GM19035 (cell line): ENCODE measurements around the gene WSCD1.

Experiments used
- ATAC-seq: cut with Tn5 transposase; IDR thresholded peaks from one replicate; pipeline ENCODE4 v1.9.1; 2021; ENCODE audit not compliant: unreplicated experiment

WSCD1 gene

DNA sequence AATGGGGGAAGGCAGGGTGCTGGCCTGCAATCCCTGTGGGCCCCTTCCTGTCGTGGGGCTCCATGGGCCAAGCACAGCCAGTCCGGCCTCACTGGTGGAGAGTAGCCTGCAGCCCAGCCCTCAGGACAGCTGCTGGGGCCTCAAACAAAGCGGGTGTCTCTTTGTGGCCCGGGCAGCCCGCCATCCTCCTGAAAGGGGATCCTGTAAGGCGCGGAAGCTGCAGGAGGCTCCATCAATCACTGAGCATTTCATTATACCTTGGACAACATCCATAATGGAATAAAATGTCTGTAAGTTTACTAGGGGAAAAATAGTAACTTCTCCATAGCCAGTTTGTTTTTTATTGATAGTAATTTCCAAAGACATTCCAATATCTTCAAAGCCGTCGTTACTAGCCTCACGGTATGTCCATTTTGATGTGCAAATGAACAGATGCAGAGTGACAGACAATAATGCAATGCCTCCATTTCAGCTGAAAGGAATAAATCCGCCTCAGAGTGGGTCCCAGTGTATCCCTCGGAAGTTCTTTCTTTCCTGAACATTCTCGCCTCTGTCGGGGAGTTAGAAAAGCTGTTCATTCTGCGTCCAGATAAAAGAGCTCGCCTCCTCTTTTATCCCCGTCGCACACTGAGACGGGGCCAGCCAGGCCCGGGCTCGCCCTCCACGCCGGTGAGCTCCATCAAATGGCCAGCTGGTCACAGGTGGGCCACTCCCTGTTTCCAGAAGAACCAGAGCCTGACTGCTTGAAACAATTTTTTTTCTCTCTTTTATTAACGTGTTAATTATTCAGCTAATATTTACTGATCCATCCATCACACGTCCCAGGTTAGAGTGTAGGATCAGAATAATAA lies 14.4 kb downstream of the WSCD1 start:
- ATAC-seq: no peak

DNA sequence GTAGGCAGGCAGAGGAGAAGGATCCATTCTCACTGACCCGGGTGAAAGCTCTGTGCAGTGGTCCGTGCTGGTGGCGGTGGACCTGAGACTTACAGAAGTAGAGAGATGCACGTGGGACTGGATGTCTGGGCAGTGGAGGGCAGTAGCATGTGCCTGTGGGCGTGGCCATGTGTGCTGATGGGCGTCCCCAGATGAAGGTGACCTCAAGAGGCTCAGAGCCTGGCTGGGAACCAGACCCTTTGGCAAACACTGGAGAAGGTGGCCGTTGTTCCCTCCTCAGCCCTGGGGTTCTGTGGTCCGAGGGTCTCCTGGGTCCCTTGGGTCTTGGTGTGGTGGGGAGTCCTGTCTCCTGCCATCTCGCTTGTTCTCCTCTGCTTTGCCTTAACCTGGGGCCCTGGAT lies 15.6 kb downstream of the WSCD1 start:
- ATAC-seq: no peak

GRCh38 chr17:6086603-6087400 lies 16.6 kb downstream of the WSCD1 start:
- no peak for ATAC-seq

- ATAC-seq: no peak
These were observed 18.0 kb downstream of the WSCD1 start for GRCh38 chr17:6088141-6088540.

- no peak for ATAC-seq
These were observed 20.1 kb downstream of the WSCD1 start for GRCh38 chr17:6090253-6090652.

DNA sequence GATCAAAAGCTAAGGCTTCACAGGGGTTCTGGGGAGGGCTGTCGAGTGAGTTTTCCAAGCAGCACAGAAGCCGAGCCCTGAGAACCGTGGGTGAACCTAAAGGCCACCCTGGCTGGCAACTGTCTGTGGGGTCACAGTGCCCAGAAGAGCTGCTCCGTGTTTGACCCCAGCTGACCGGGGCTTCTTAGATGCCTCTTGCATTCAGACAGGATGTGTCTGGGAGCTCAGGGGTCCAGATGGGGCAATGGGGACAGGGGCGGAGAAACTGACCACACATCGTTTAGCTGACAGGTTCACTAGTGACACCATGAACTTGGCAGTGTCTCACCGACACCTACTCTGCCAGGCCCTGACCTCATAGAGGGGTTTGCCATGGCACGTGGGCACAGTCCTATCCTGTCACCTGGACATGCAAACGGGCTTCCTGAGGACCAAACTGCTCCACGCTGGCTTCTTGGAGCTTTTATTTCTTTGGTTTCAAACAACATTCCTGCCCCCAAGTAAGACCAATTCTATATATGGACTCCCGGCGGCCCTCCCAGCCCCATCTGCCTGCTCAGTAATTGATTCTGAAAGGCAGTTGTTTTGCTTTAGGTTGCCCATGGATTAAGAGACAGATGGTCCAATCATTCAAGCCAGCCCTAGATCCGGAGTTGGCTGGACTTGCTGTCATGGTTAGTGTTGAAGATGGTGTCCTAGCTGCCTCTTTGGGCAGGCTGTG lies 22.2 kb downstream of the WSCD1 start:
- no peak for ATAC-seq

DNA sequence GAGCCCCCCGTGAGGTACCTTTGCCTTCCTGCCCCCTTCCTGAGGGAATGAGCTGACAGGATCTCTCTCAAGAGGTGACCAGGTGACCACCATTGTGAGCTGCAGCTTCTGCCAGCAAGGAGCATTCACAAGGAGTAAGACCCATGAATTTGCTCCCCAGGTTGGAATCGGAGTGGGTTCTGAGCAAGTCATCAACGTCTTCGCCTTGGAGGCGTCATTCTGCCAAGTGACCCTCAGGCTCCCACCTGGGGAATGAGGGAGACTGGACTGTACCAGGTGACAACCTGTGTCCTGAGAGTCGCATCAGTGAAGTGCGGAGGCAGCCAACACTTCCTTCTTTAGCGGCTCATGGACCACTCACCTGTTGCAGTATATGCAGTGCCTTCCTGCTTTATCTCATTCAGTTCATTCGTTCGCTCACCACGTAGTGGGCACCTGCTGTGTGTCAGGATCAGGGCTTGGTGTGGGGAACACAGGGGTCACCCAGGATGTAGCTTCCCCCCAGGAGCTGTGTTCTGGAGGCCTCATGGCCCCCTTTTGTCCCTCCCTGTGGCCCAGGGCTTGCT lies 22.8 kb downstream of the WSCD1 start:
- ATAC-seq: no peak

GRCh38 chr17:6094453-6094852 lies 24.3 kb downstream of the WSCD1 start:
- no peak for ATAC-seq

GRCh38 chr17:6094926-6095325 lies 24.7 kb downstream of the WSCD1 start:
- no peak for ATAC-seq

GRCh38 chr17:6095501-6095900 lies 25.3 kb downstream of the WSCD1 start:
- ATAC-seq: no peak

GRCh38 chr17:6096201-6097004 lies 26.2 kb downstream of the WSCD1 start:
- no peak for ATAC-seq

DNA sequence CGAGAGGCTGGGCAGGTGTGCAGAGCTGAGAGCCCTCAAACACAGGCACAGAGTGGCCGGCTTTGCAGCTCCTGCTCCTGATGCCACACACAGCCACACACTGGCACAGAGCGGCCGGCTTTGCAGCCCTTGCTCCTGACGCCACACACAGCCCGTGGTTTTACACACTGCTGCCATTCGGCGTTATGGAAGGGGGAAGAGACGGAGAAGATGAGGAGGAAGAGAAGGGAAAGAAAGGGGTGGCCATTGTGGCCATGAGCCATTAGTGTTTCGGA lies 26.8 kb downstream of the WSCD1 start:
- no peak for ATAC-seq

DNA sequence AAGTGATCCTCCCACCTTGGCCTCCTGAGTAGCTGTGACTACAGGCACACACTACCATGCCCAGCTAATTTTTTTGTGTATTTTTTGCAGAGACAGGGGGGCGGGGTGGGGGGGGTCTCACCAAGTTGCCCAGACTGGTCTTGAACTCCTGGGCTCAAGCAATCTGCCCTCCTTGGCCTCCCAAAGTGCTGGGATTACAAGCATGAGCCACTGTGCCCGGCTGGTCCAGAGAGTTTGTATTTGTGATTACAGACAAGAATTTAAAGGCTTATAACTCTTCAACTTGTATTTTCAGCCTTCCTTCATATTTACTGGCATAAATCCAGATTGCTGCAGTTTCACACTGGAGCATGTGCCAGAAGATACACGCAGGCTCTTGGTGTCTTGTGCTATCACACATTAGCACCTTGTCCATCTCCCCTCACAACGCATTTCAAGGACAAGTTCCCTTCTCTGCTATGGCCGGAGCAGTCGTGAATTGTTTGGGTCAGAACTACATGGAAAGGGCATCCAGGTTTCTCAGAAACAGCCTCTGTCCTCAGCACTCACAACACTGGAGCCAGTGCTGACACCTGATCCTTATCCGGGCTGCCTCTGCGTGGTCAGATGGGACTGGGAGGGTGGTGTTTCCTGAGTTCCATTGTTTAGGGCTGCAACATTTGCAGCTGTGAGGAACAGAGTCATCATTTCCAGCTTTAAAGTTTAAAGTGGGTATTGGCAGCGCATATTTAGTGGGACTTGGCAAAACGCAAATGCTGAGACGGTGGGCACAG lies 28.1 kb downstream of the WSCD1 start:
- no peak for ATAC-seq

GRCh38 chr17:6098823-6099180 lies 28.6 kb downstream of the WSCD1 start:
- no peak for ATAC-seq

DNA sequence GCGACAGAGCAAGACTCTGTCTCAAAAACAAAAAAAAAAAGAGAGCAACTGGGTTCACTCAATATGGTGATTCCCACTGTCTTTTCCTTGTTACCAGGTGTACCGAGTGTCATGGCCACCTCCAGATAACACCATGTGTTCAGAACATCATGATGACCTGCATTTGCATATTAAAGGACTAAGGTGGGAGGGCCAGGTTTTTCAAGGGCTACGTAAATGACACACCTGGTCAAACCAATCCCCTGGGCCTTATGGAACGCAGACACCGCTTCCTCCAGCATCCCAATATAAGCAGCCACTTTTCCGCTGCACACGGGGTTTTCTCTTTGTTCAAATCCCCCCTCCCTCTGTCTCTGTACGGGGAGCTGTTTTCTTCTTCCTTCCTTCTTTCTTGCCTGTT lies 29.3 kb downstream of the WSCD1 start:
- ATAC-seq: no peak

GRCh38 chr17:6100146-6100545 lies 30.0 kb downstream of the WSCD1 start:
- ATAC-seq: no peak

GRCh38 chr17:6100891-6101500 lies 30.8 kb downstream of the WSCD1 start:
- ATAC-seq: no peak

DNA sequence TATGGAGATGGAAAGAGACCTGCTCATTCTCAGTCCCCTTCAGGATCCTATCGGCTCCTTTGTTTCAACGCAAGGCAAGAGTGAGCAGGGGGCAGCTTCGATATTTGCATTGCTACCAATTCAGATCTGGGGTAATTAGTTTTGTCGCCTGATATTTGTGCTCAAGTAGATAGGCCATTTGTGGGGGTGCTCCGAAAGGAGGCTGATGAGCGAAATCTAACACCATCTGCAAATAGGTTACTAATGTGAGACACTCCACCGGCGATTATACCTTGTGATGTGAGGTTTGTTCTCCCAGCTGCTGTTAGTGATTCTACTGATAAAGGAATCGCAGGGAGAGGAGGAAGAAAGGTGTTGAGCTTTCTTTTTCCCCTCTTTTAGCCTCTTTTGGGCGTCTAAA lies 31.5 kb downstream of the WSCD1 start:
- ATAC-seq: no peak

DNA sequence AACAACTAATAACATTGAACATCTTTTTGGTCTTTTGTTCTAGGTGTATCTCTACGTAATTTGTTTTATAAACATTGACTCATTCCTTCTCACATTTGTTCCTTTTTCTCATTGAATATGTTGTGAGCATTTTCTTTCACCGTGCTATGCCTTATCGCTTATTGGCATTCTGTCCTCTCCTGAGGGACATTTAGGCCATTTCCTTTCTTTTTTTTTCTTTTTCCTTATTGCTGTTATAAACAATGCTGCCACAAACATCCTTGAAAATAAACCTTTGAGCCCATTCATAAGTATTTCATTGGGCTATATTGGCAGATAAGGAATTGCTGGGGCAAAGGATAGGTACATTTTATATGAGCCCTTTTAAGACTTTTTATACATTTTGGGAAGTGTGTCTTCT lies 32.4 kb downstream of the WSCD1 start:
- ATAC-seq: no peak
